HG03060 (cell line): ENCODE measurements around the gene XRCC4.
"Not testable (repeated sequence)": the region's sequence is repeated elsewhere in the genome, so short reads cannot be mapped to it uniquely, and the experiment has no call there.

ENCODE experiments used
- ATAC-seq: cut with Tn5 transposase; IDR thresholded peaks from one replicate; pipeline ENCODE4 v1.9.1; 2021; ENCODE audit warnings: low read depth, moderate number of reproducible peaks; ENCODE audit not compliant: unreplicated experiment

XRCC4 gene

DNA sequence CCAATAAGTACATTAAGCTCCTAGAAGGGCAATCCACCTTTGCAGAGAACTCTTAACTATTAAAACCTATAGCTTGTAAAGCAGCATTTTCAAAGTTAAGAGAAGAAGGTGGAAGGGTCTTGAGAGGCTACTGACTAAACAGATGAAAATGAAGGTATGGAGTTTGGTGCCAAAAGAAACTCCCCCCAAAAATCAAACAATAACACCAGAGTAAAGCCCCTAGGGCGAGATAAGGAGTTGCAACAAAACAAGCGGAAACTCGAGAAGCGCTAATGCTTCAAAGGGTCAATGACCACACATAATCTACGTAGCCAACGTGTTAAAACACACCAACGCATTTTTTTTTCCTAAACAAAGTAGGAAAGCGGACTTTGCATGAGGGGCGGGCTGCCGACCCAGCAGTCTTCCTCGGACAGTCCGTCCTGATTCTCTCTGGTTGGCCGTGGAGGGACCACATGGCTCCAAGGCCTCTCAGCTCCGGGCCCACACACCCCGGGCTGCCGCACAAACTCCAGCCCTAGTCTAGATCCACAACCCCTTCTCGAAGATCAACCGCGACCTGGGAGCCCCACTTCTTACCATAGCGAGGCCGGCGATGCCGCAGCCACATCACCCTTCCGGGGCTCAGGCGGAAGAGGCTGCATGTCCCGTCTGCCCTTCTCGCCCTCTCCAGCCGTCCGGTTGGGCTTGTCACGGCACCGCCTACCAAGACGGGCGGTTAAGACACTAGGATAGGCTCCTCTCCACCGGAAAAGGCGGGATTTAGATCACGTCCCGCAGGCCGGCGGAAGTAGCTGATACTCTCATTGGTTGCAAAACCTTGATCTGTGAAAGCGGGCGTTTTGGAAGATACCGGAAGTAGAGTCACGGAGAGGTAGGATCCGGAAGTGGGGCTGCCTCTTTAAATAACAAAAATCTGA, at the start of gene XRCC4, which contains the start of gene TMEM167A:
TSS of gene XRCC4 (plus strand) at position 806 of the 920 bp plus-strand sequence. CDS start 27,373 bp downstream, outside the sequence.
TSS of gene TMEM167A (minus strand) at position 653 of the 920 bp plus-strand sequence. CDS start at position 582, 71 bp downstream.
- peak; percentile 98 for ATAC-seq

DNA sequence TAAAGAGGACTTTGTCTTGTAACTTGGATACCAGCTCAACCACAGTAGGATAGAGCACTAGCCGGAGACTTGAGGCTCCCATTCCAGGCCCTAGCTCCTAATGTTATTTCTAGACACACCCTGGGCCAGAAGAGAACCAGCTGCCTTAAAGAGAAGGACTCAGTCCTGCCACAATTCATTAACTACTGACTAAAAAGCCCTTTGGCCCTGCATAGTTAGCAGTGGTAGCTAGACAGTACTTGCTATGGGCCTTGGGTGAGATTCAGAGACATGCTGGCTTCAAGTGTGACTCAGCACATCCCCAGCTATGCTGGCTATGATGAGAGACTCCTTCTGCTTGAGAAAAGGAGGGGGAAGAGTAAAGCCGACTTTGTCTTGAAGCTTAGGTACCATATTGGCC, 47.4 kb upstream of the XRCC4 start:
- no peak for ATAC-seq

- ATAC-seq, result no peak
Measured at GRCh38 chr5:83031381-83031780, 46.0 kb upstream of the XRCC4 start.

- no peak for ATAC-seq
Measured at GRCh38 chr5:83034036-83034435, 43.3 kb upstream of the XRCC4 start.

DNA sequence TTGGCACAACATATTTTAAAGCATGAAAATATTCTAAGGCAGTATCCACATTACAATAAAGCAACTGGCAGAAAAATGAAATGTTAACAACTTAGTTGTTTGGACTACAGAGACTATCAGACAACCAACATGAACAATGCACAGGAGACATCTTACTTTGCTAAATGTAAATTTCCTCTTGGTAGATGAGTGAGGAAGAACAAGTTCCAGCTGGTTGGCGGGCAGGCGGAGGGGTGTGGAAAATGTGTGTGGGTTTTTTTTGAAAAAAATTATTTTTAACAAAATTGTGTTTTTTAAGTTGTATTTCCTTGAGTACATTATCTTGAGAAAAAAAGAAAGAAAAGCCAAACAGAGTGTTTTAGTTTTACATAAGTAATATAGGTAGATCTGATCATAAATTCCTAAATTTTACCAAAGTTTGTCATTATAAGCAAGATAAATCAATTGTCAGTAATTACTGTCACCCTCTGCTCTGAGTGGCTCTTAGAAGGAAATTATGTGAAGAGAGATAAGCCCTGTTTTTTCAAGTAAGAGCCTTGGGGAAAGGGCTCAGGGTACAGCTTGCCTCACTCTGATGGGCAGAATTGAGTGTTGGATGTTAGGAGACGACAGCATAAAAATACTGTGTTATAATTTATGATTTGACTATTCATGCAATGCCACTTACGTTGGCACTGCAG, 42.7 kb upstream of the XRCC4 start:
- no peak for ATAC-seq

GRCh38 chr5:83035373-83036100, 41.8 kb upstream of the XRCC4 start:
- ATAC-seq, result no peak

GRCh38 chr5:83036991-83037575, 40.3 kb upstream of the XRCC4 start:
- no peak for ATAC-seq

GRCh38 chr5:83038924-83039323, 38.4 kb upstream of the XRCC4 start:
- ATAC-seq, result no peak

DNA sequence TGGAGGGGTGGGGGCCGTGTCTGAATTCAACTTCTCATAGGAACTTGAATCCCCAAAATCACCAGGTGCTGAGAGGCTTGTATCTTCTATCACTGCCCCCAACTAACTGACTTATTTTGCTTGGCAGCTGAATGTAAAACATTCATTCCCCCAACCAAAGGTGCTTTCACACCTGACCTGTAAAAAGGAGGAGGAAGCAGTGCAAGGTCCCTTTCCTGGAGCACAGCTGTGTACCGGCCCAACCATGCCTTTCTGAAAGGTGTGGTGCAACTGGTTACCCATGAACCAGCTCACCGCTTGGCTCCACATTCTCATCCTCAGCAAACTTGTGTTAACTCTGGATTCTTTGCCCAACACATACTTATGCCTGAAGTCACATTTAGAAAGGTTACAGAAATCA, 34.8 kb upstream of the XRCC4 start:
- no peak for ATAC-seq

DNA sequence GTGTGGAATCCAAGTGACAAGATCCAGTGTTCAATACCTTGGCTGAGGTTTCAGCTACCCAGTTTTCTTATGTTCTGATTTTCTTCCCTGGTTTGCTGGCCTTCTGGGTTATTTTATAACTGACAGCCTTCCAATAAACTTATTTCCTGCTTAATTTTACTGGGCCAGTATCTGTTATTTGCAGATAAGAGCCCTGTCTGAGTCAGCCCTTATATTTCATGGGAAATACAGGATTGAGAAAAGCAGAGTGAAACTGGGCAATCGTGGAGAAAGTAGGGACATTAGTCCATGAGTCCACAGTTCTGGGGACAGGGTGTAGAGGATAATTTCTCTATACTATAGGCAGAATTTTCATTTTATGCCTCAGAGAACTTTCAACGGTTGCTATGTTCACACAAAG, 32.4 kb upstream of the XRCC4 start:
- ATAC-seq, result no peak

- ATAC-seq, result no peak
Measured at GRCh38 chr5:83048277-83048676, 29.1 kb upstream of the XRCC4 start.

DNA sequence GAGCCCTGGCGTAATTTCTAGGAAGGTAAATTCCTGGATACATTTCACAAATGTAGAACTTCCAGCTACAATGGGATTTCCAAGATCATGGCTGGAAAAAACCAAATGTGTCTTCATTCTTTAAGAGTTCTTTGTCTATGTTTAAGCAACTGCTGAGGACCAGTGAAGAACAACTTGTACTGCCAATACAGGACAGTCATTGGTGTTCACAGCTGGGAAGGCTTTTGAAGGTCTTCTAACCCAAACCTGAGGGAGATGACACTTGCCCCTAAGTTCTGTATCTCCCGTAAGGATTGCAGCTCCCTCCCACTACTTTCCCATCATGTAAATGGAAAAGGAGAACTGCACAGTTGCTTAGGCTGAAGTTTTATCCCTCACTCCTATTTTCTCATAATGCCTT, 28.5 kb upstream of the XRCC4 start:
- no peak for ATAC-seq

DNA sequence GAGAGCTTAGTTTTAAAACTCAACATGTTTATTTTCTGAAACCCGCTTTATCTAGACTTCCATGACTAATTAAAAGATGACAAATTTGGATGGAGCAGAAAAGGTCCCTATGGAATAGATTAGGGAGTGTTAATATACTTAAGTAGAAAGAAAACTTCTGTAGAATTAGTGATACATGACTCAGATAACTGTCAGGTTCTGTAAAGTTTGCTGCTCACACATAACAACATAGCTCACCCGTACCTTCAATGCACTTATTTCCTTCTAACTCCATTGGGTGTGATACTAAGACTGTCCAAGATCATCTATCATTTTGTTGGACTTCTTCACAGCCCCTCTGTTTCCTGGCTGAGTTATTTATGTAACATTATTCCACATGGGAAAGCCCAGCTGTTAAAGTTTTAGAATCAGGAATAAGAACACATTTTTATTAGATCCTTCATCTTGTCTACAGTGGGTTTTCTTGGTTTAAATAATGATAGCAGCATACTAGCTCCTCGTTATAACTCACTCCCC, 27.9 kb upstream of the XRCC4 start:
- no peak for ATAC-seq

GRCh38 chr5:83050723-83051340, 26.5 kb upstream of the XRCC4 start:
- ATAC-seq, result no peak

GRCh38 chr5:83055166-83055565, 22.2 kb upstream of the XRCC4 start:
- no peak for ATAC-seq

DNA sequence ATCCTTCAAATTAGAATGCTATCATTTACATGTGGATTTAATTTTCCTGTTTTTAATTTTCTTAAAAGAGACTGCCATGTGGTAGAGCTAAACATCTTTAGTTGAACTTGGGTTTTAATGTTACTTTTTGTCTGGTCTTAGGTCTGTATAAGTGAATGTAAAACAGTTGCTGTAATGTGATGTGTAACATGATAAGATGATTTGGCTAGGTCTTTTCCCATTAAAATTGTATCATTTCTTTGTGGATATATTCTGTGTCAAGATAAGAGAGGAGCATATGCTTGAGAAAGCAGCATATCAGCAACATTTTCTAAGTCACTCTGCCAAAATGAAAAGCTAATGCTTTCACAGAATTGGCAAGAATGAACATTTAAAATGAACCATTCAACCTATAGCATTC, 18.6 kb upstream of the XRCC4 start:
- no peak for ATAC-seq

DNA sequence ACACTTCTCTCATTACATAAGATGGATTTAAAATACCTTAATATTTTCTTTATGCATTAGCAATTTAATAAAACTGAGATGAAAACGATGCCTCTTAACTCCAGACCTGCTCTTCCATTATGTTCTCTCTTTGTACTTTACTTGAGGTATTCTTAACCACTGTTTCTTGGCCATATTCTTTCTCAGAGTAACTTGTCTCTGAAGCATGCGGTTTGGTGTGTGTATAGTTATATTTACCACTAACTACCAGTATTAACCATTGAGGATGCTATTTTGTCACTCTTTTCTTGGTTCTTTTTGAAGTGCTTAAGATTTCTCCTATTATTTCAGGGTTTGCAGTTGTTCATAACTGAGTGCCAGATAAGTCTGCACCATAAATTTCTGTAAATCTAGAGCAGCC, 18.0 kb upstream of the XRCC4 start:
- no peak for ATAC-seq

GRCh38 chr5:83066548-83067110, 10.7 kb upstream of the XRCC4 start:
- no peak for ATAC-seq

DNA sequence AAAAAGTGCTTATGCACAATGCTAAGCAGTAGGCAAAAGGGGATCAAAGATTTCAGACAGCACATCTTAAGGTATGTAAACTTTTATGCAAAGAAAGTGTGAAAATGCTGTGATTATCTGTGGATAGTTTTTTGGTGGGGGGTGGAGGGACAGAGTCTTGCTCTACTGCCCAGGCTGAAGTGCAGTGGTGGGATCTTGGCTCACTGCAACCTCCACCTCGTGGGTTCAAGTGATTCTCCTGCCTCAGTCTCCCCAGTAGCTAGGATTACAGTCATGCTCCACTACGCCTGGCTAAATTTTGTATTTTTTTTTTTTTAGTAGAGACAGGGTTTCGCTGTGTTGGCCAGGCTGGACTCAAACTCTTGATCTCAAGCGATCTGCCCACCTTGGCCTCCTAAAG, 10.0 kb upstream of the XRCC4 start:
- not testable (repeated sequence) for ATAC-seq
